Measurements from ENCODE around the gene TRIM25. TPM values are rescaled to one million over a fixed set of nuclear protein-coding genes. Genes with fewer than 3 reads are reported as not detected.
A peak's percentile ranks its signal among the peaks of the same experiment; 100 is the strongest.
"Not testable (repeated sequence)": the region's sequence is repeated elsewhere in the genome, so short reads cannot be mapped to it uniquely, and the experiment has no call there.

The TRIM25 gene
- 100 to 1,000 TPM; 139 to 215 TPM for total RNA-seq

- H3K27ac Mint-ChIP-seq, result peak within 1 kb of the TSS; percentile 99 to 100
- H3K9me3 Mint-ChIP-seq, result peaks cover 6 to 7% of the 10 kb centered on the region in 2 donors
- H3K36me3 Mint-ChIP-seq, result peaks cover 31 to 71% of the 10 kb centered on the region in 2 donors
- peak; percentile 72 to 79 for ATAC-seq
- DNase-seq (ENCODE audit: low spot score in 2 of 2), result peak; percentile 79 to 87
Measured at GRCh38 chr17:56913867-56914580, at the start of gene TRIM25. Gene TRIM25, minus strand, starts transcription at chr17:56914049. Its CDS starts 61 bp downstream, at chr17:56913988.

- Mint-ChIP-seq H3K36me3 (no peaks in the 10 kb centered on the region), H3K9me3 (no peaks in the 10 kb centered on the region), H3K27ac (peak within 1 kb of the TSS; percentile 83 to 87)
- ATAC-seq (peak; percentile 99), DNase-seq (ENCODE audit: low spot score in 2 of 2) (peak; percentile 91 to 98)
Measured at GRCh38 chr17:56960596-56961538, 47.0 kb upstream of the TRIM25 start, which contains the start of gene COIL. Gene COIL, minus strand, starts transcription at chr17:56961050. Its CDS starts 31 bp downstream, at chr17:56961019.

GRCh38 chr17:56956992-56957391 lies 43.1 kb upstream of the TRIM25 start:
- no peaks in the 10 kb centered on the region for H3K9me3 Mint-ChIP-seq
- no peak overlapping the region for H3K27ac Mint-ChIP-seq
- peaks cover 0 to 5% of the 10 kb centered on the region in 2 donors for H3K36me3 Mint-ChIP-seq
- no peak for ATAC-seq
- no peak for DNase-seq (ENCODE audit: low spot score in 2 of 2)

- peaks cover 5 to 6% of the 10 kb centered on the region in 2 donors for H3K36me3 Mint-ChIP-seq
- no peak for ATAC-seq
- H3K27ac Mint-ChIP-seq, result no peak overlapping the region
- no peak for DNase-seq (ENCODE audit: low spot score in 2 of 2)
- H3K9me3 Mint-ChIP-seq, result no peaks in the 10 kb centered on the region
Measured at GRCh38 chr17:56949595-56949994, 35.7 kb upstream of the TRIM25 start.

GRCh38 chr17:56948491-56948890 lies 34.6 kb upstream of the TRIM25 start:
- H3K9me3 Mint-ChIP-seq, result no peaks in the 10 kb centered on the region
- no peak for DNase-seq (ENCODE audit: low spot score in 2 of 2)
- H3K36me3 Mint-ChIP-seq, result peaks cover 2 to 6% of the 10 kb centered on the region in 2 donors
- H3K27ac Mint-ChIP-seq, result no peak overlapping the region
- no peak for ATAC-seq

- Mint-ChIP-seq H3K27ac (no peak overlapping the region), H3K36me3 (peaks cover 0 to 6% of the 10 kb centered on the region in 2 donors), H3K9me3 (no peaks in the 10 kb centered on the region)
- DNase-seq (ENCODE audit: low spot score in 2 of 2) (no peak), ATAC-seq (no peak)
Measured at GRCh38 chr17:56947741-56948140, 33.9 kb upstream of the TRIM25 start.

GRCh38 chr17:56945938-56946505 lies 32.2 kb upstream of the TRIM25 start:
- DNase-seq (ENCODE audit: low spot score in 2 of 2) (no peak), ATAC-seq (no peak)
- H3K36me3 Mint-ChIP-seq, result peaks cover 0 to 6% of the 10 kb centered on the region in 2 donors
- H3K9me3 Mint-ChIP-seq, result no peaks in the 10 kb centered on the region
- no peak overlapping the region for H3K27ac Mint-ChIP-seq

- peak; percentile 78 to 86 for ATAC-seq
- DNase-seq (ENCODE audit: low spot score in 2 of 2), result no peak
- H3K27ac Mint-ChIP-seq, result peak overlapping the region; percentile 55 to 87
- H3K9me3 Mint-ChIP-seq, result no peaks in the 10 kb centered on the region
- H3K36me3 Mint-ChIP-seq, result peaks cover 0 to 4% of the 10 kb centered on the region in 2 donors
Measured at GRCh38 chr17:56943505-56944125, 29.8 kb upstream of the TRIM25 start.

- peaks cover 8 to 24% of the 10 kb centered on the region in 2 donors for H3K36me3 Mint-ChIP-seq
- peak overlapping the region in 1 of 2 donors; percentile 44 for H3K27ac Mint-ChIP-seq
- DNase-seq (ENCODE audit: low spot score in 2 of 2) (no peak), ATAC-seq (peak; percentile 54 to 55)
- H3K9me3 Mint-ChIP-seq, result no peaks in the 10 kb centered on the region
Measured at GRCh38 chr17:56939869-56940484, 26.1 kb upstream of the TRIM25 start.

- Mint-ChIP-seq H3K36me3 (peaks cover 16 to 25% of the 10 kb centered on the region in 2 donors), H3K27ac (peak overlapping the region; percentile 66 to 72)
- not testable (repeated sequence) for ATAC-seq; DNase-seq (ENCODE audit: low spot score in 2 of 2); H3K9me3 Mint-ChIP-seq
Measured at GRCh38 chr17:56938206-56938605, 24.4 kb upstream of the TRIM25 start.

GRCh38 chr17:56937687-56938086 lies 23.8 kb upstream of the TRIM25 start:
- DNase-seq (ENCODE audit: low spot score in 2 of 2) (no peak), ATAC-seq (peak in 1 of 2 donors; percentile 10)
- H3K36me3 Mint-ChIP-seq, result peaks cover 16 to 30% of the 10 kb centered on the region in 2 donors
- no peaks in the 10 kb centered on the region for H3K9me3 Mint-ChIP-seq
- peak overlapping the region; percentile 66 to 72 for H3K27ac Mint-ChIP-seq

- Mint-ChIP-seq H3K9me3 (no peaks in the 10 kb centered on the region), H3K27ac (peak overlapping the region in 1 of 2 donors; percentile 45), H3K36me3 (peaks cover 16 to 38% of the 10 kb centered on the region in 2 donors)
- ATAC-seq (no peak), DNase-seq (ENCODE audit: low spot score in 2 of 2) (no peak)
Measured at GRCh38 chr17:56936697-56937322, 23.0 kb upstream of the TRIM25 start.

- Mint-ChIP-seq H3K36me3 (peaks cover 16 to 49% of the 10 kb centered on the region in 2 donors), H3K27ac (no peak overlapping the region), H3K9me3 (no peaks in the 10 kb centered on the region)
- DNase-seq (ENCODE audit: low spot score in 2 of 2) (no peak), ATAC-seq (no peak)
Measured at GRCh38 chr17:56935461-56935860, 21.6 kb upstream of the TRIM25 start.

- Mint-ChIP-seq H3K36me3 (peaks cover 16 to 60% of the 10 kb centered on the region in 2 donors), H3K9me3 (peaks cover 0 to 5% of the 10 kb centered on the region in 2 donors), H3K27ac (peak overlapping the region in 1 of 2 donors; percentile 85)
- ATAC-seq, result peak; percentile 82 to 93
- DNase-seq (ENCODE audit: low spot score in 2 of 2), result no peak
Measured at GRCh38 chr17:56934280-56934679, 20.4 kb upstream of the TRIM25 start.

GRCh38 chr17:56933868-56934267 lies 20.0 kb upstream of the TRIM25 start:
- Mint-ChIP-seq H3K36me3 (peaks cover 16 to 62% of the 10 kb centered on the region in 2 donors), H3K9me3 (peaks cover 0 to 7% of the 10 kb centered on the region in 2 donors), H3K27ac (peak overlapping the region in 1 of 2 donors; percentile 85)
- DNase-seq (ENCODE audit: low spot score in 2 of 2) (no peak), ATAC-seq (peak; percentile 24 to 53)

Data from activated naive CD4-positive, alpha-beta T cell treated with anti-CD3 and anti-CD28 coated beads, Interleukin-2, amount 50 U/mL, for 72 hours (primary cell).